GM11168 (cell line): ENCODE measurements around the gene PIGT.

Experiments used
- in situ Hi-C: fragments of 300-500 bp; cut with MboI; formaldehyde crosslinking; loops from one replicate; pipeline ENCODE4 v1.12.0; 2022; ENCODE audit warnings: low sequenced_read_pairs; ENCODE audit not compliant: unreplicated experiment

Gene PIGT

GRCh38 chr20:45395114-45395415 lies 20.9 kb upstream of the PIGT start:
- in situ Hi-C loops: no loop called here

GRCh38 chr20:45399018-45399417 lies 16.9 kb upstream of the PIGT start:
- in situ Hi-C loops: no loop called here

GRCh38 chr20:45400346-45401031 lies 15.5 kb upstream of the PIGT start:
- in situ Hi-C loops: no loop called here

GRCh38 chr20:45402946-45403345 lies 13.0 kb upstream of the PIGT start:
- in situ Hi-C loops: no loop called here

- in situ Hi-C loops: no loop called here
These were observed 11.5 kb upstream of the PIGT start for GRCh38 chr20:45404438-45404837.

- in situ Hi-C loops: no loop called here
These were observed 10.2 kb upstream of the PIGT start for GRCh38 chr20:45405571-45406259.

GRCh38 chr20:45406260-45407066 lies 9.5 kb upstream of the PIGT start:
- in situ Hi-C loops: no loop called here

GRCh38 chr20:45407067-45407745 lies 8.7 kb upstream of the PIGT start:
- in situ Hi-C loops: no loop called here

- in situ Hi-C loops: no loop called here
These were observed 7.9 kb upstream of the PIGT start, which contains the start of gene DBNDD2 for GRCh38 chr20:45407783-45408645. DBNDD2 (plus strand) TSS chr20:45408289; CDS start chr20:45408468, 179 bp downstream.

- in situ Hi-C loops: no loop called here
These were observed 7.2 kb upstream of the PIGT start for GRCh38 chr20:45408646-45409213.

- in situ Hi-C loops: no loop called here
These were observed 6.2 kb upstream of the PIGT start for GRCh38 chr20:45409521-45410272.

GRCh38 chr20:45410887-45411286 lies 5.1 kb upstream of the PIGT start:
- in situ Hi-C loops: no loop called here

- in situ Hi-C loops: no loop called here
These were observed 3.3 kb upstream of the PIGT start for GRCh38 chr20:45412653-45413052.

GRCh38 chr20:45413479-45413878 lies 2.5 kb upstream of the PIGT start:
- in situ Hi-C loops: no loop called here

- in situ Hi-C loops: no loop called here
These were observed 976 bp downstream of the PIGT start for GRCh38 chr20:45416917-45417316.

- in situ Hi-C loops: no loop called here
These were observed 3.5 kb downstream of the PIGT start for GRCh38 chr20:45419188-45420091.

- in situ Hi-C loops: no loop called here
These were observed 4.2 kb downstream of the PIGT start for GRCh38 chr20:45420125-45420524.

- in situ Hi-C loops: no loop called here
These were observed 7.8 kb downstream of the PIGT start for GRCh38 chr20:45423700-45424099.
